ENCODE data around the gene TOR1A.
A peak's percentile ranks its signal among the peaks of the same experiment; 100 is the strongest.
"Not testable (repeated sequence)": the region's sequence is repeated elsewhere in the genome, so short reads cannot be mapped to it uniquely, and the experiment has no call there.

TOR1A gene

DNA sequence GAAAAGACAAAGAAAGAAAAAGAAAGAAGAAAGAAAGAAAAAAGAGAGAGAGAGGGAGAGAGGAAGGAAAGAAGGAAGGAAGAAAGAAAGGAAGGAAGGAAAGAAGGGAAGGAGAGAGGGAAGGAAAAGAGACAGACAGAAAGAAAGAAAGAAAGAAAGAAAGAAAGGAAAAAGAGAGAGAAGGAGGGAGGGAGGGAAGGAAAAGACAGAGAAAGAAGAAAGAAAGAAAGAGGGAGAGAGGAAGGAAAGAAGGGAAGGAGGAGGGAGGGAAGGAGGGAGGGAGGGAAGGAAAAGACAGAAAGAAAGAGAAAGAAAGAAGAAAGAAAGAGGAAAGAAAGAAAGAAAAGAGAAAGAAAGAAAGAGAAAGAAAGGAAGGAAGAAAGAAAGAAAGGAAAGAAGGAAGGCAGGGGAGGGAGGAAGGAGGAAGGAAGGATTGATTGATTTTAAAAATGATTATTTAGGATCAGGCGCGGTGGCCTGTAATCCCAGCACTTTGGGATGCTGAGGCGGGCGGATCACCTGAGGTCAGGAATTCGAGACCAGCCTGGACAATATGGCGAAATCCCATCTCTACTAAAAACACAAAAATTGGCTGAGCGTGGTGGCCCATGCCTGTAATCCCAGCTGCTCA is 44.3 kb downstream of the TOR1A start:
- DNase-seq, result no peak

- no peak for DNase-seq
Measured at GRCh38 chr9:129778469-129778868, 45.5 kb downstream of the TOR1A start.

DNA sequence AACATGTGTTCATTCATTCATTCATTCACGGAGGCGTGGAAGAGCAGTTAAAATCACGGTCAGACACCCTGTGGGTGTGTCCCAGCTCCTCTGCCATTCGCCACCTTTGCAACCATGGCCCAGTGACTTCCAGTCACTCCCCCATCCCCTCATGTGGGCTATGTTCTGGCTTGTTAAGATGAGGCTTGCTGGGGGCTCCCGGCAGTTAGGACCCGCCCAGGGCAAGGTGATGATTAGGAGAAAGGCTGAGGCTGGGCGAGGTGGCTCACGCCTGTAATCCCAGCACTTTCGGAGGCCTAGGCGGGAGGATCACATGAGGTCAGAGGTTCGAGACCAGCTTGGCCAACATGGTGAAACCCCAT is 46.2 kb downstream of the TOR1A start:
- no peak for DNase-seq

GRCh38 chr9:129776938-129777768 is 46.8 kb downstream of the TOR1A start:
- DNase-seq, result peak; percentile 81

DNA sequence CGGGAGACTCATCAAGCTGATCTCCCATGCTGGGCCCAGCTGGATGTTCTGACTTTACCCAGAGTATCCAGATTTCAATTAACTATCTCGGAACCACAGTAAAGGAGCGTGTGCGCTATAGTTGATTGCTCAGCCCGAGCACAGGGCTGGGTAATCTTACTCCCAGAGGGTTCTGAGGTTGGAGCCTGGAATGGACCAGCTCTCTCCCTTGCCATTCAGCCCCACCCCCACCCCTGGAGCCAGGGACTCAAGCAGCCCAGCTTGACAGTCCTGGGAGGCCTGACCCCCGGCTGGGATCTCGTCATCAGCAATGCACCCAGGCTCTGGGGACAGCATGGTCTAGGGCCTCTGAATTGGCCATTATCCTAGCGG is 47.4 kb downstream of the TOR1A start:
- no peak for DNase-seq

DNA sequence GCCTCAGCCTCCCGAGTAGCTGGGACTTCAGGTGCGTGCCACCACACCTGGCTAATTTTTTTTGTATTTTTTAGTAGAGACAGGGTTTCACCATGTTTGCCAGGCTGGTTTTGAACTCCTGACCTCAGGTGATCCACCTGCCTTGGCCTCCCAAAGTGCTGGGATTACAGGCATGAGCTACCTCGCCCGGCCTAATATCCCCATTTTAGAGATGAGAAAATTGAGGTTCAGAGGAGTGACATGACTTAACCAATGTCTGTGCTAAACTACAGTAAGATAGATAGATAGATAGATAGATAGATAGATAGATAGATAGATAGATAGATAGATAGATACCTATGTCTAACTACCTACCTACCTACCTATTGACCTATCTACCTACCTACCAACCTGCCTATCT is 47.8 kb downstream of the TOR1A start:
- DNase-seq, result not testable (repeated sequence)

DNA sequence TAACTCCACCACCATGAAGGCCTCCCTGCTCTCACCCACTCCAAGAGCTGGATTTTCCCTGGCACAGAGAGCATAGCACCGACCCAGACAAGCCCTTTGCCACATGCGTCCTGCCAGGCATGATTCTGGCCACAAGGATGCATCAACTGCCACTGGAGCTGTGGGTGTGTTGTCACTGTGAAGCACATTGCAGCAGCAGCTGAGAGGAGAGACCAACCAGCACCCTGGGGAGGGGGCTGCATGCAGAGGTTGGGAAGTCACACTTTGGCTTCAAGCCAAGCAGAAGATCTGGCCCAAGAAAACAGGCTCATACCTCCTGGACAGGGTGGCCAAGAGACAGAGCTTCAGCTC is 48.5 kb downstream of the TOR1A start:
- no peak for DNase-seq

DNA sequence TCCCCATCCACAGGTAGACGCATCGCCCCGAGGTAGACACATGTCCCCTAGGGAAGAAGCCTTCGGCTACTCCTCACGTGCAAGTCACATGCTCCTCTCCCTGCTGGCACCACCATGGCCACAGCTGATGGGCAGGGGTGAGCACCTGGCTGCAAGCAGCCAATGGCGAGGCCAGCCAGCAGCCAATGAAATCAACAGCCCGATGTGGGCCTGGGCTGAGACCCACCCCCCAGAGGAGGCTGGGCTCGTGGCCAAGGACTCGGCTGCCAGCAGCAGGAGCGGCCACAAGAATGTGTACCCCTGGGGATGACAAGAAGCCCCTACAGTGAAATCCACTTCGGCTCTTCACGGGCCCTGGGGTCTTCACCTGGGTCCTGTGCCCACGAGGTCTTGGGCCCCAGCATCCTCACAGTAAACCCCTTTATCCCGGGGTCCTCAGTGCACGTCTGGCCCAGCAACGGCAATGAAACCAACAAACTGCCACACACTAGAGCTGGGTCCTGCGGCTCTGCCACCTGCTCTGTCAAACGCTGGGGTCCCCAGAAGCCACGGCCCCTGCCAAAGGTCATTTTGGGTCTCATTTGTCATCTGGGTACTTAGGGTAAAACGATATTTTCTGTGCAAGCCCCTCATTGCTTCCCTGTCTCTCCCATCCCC is 49.0 kb downstream of the TOR1A start:
- DNase-seq, result no peak

DNA sequence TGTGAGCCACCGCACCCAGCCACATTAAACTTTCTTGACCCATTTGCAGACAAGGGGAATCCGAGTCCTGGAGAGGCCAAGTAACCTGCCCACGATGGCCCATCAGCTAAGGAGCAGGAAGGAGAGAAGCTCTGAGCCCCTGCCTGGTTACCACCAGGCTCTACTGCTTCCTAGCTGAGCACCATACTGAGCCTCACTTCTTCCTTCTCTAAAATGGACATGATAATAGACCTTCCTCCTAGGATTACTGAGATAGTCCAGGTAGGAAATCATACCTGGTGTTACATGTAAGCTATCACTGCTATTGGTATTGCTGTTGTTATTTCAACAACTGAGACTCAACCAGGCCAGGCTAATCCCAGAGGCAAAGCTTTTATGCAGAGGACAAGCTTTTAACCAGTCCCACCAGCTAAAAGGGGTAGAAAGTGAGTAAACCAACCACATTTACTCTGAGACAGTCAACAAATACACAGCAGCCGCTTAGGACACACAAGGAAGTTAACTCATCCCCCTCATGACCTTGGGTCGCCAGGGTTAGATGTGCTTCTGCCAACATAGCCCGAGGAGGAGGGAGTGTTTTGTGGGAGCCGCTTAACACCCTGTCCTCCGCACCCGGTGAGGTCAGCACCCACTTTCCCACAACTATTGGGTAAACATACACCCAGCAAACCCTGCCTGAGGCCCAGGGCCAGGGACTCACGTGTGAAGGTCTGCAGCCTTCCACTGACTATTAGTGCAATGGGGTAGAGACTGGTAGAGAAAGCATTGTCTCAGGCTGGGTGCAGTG is 50.5 kb downstream of the TOR1A start:
- no peak for DNase-seq

GRCh38 chr9:129770741-129771140 is 53.2 kb downstream of the TOR1A start:
- no peak for DNase-seq

DNA sequence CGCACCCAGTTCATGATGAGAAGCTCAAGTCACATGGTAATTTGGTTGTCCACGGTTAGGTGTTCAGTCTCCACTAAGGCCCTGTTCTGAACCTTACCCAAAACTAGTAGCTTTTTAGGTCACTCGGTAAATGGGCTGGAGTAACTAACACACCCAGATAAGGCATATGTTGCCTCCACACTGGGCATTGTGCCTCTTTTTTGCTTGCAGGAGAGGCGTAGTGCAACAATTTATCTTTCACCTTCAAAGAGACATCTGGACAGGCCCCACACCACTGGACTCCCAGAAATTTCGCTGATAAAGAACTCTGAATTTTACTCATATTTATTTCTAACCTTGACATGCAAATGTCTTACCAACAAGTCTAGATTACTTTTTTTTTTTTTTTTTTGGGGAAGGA is 54.3 kb downstream of the TOR1A start:
- no peak for DNase-seq

- DNase-seq, result no peak
Measured at GRCh38 chr9:129768486-129768885, 55.5 kb downstream of the TOR1A start.

DNA sequence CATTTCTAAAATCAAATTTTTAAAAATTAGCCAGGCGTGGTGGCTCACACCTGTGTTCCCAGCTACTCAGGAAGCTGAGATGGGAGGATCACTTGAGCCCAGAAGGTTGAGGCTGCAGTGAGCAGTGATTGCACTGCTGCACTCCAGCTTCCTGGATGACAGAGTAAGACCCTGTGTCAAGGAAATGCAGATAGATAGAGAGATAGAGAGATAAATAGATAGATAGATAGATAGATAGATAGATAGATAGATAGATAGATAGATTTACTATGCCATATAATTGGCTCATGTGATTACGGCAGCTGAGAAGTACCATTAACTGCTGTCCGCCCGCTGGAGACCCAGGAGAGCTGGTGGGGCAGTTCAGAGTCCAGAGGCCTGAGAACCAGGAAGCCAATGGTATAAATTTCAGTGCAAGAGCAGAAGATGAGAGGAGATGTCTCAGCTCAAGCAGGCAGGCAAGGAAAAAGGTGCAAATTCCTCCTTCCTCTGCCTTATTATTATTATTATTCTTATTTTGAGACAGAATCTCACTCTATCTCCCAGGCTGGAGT is 58.1 kb downstream of the TOR1A start:
- DNase-seq, result no peak

DNA sequence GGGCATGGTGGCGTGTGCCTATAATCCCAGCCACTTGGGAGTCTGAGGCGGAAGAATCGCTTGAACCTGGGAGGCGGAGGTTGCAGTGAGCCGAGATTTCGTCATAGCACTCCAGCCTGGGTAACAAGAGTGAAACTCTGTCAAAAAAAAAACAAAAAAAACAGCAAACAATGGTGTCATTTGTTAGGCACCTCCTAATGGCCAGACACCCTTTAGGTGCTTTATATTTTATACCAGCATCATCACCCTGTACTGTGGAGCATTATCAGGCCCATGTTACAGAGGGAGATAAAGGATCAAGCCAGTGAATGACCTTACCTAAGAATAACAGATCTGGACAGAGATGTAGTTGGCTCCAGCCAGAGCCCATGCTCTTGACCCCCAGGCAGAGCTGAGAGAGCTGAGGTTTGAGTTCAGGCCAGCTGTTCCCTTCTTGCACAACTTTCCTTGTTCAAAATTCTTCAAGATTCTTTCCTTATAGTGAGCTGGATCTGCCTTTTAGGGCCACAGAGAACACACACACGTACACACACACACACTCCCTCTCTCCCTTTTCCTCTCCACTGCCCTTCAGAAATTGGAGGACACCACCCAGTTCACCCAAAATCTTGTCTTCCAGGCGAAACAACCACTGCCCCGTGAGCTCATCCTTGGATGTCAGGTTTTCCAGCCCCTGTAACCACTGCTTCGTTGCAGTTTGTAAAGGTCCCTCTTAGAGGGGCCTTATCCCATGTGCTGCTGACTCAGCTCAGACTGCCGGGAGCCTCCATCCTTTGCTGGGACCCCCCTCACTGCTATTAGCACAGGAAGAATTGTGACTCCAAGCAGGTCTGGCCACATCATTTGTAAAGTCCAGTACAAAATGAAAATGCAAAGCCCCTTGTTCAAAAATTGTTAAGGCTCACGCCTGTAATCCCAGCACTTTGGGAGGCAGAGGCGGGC is 60.7 kb downstream of the TOR1A start:
- no peak for DNase-seq

Data from SIG-M5 (cell line).